AG04450 (cell line): ENCODE data around the gene AMBRA1. TPM values are rescaled to one million over a fixed set of nuclear protein-coding genes. Genes with fewer than 3 reads are reported as not detected.

ENCODE experiments used
- CTCF ChIA-PET: fragments of 300-600, 350-600 bp; formaldehyde crosslinking; extraction: SDS; loops from one replicate; lab custom pipeline; 2022; ENCODE audit warnings: antibody characterized with exemption, inconsistent platforms; lab: Charles Lee
- POLR2A ChIA-PET: fragments of 350-600 bp; formaldehyde crosslinking; extraction: SDS; loops from one replicate; lab custom pipeline; 2021; ENCODE audit warnings: antibody characterized with exemption, inconsistent platforms; lab: Yijun Ruan, JAX
- DNase-seq: peaks from one replicate; pipeline ENCODE4 v3.0.0-alpha.2; 2011; ENCODE audit warnings: low read depth, low spot score
- H3K27ac ChIP-seq: one replicate; pipeline ENCODE4 v1.5.1; 2012; ENCODE audit warnings: low read depth, low read length, control low read depth
- H3K27me3 ChIP-seq: one replicate; pipeline ENCODE4 v1.6.0; 2012; ENCODE audit warnings: low read length; ENCODE audit not compliant: control insufficient read depth, insufficient read depth
- H3K4me3 ChIP-seq: 2 replicates; pipeline ENCODE4 v1.5.1; 2011; ENCODE audit warnings: mild to moderate bottlenecking, low read depth, low read length, control low read depth
- H3K9me3 ChIP-seq: 2 replicates; pipeline ENCODE4 v1.5.1; 2012; ENCODE audit warnings: low read length; ENCODE audit not compliant: control insufficient read depth, insufficient read depth
- polyA plus RNA-seq: library from polyadenylated mRNA; depleted of rRNA; stranded (reverse); fragments of >200 nt; gene quantifications from 2 replicates; pipeline ENCODE4 v1.2.3, GENCODE V29; 2011
- TF ChIP-seq, protein P1 (sequence below): IDR thresholded peaks from 2 replicates; pipeline ENCODE4 v1.5.1; 2011; ENCODE audit warnings: low read depth, low read length, control low read depth, inconsistent platforms

The AMBRA1 gene
- polyA plus RNA-seq, 1 experiment = 12.8 TPM

GRCh38 chr11:46633291-46634217 is 39.7 kb upstream of the AMBRA1 start:
- Histone ChIP-seq H3K27ac (no peak overlapping the region), H3K27me3 (no peaks in the 10 kb centered on the region), H3K9me3 (no peaks in the 10 kb centered on the region), H3K4me3 (no peak overlapping the region)
- no peak for DNase-seq
- CTCF ChIA-PET = interaction anchor here (0.6 to 0.7 kb wide), 2 partner anchors 8 to 1617 kb away, joined by 3 to 5 read pairs; no protein-coding TSS in a partner anchor
- TF ChIP-seq, protein P1, sequence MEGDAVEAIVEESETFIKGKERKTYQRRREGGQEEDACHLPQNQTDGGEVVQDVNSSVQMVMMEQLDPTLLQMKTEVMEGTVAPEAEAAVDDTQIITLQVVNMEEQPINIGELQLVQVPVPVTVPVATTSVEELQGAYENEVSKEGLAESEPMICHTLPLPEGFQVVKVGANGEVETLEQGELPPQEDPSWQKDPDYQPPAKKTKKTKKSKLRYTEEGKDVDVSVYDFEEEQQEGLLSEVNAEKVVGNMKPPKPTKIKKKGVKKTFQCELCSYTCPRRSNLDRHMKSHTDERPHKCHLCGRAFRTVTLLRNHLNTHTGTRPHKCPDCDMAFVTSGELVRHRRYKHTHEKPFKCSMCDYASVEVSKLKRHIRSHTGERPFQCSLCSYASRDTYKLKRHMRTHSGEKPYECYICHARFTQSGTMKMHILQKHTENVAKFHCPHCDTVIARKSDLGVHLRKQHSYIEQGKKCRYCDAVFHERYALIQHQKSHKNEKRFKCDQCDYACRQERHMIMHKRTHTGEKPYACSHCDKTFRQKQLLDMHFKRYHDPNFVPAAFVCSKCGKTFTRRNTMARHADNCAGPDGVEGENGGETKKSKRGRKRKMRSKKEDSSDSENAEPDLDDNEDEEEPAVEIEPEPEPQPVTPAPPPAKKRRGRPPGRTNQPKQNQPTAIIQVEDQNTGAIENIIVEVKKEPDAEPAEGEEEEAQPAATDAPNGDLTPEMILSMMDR = no peak
- POLR2A ChIA-PET = no interaction called here

GRCh38 chr11:46632502-46632901 is 38.7 kb upstream of the AMBRA1 start:
- no peak overlapping the region for H3K27ac ChIP-seq
- ChIA-PET POLR2A (interaction anchor here (0.8 kb wide), 1 partner anchor 17 kb away, joined by 3 read pairs; no protein-coding TSS in a partner anchor), CTCF (interaction anchor here (1.0 kb wide), 1 partner anchor 15 kb away, joined by 3 read pairs; the partner anchor contains the start of gene ATG13)
- no peak overlapping the region for H3K4me3 ChIP-seq
- no peaks in the 10 kb centered on the region for H3K9me3 ChIP-seq
- H3K27me3 ChIP-seq = no peaks in the 10 kb centered on the region
- no peak for DNase-seq
- TF ChIP-seq, protein P1 = no peak

DNA sequence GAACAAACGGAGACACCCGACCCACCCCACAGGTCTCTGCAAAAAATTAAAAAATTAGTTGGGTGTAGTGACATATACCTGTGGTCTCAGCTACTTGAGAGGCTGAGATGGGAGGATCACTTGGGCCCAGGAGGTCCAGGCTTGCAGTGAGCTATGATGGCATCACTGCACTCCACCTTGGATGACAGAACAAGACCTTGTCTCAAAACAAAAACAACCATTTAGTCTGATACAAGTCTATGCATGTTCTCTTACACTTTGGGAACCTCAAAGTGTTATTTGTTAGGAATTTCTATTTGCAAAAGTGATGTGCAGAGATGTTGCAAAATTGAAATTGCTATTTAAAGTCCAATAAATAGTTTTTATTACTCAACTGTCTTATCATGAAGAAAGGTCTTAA is 37.9 kb upstream of the AMBRA1 start:
- CTCF ChIA-PET = interaction anchor here (0.6 to 1.2 kb wide), 4 partner anchors 13 to 15 kb away, joined by 3 to 4 read pairs (median 3); partner anchors contain the start of genes ATG13 and HARBI1
- no peak for DNase-seq
- POLR2A ChIA-PET = no interaction called here
- H3K4me3 ChIP-seq = no peak overlapping the region
- TF ChIP-seq, protein P1 = no peak
- no peaks in the 10 kb centered on the region for H3K27me3 ChIP-seq
- H3K27ac ChIP-seq = no peak overlapping the region
- no peaks in the 10 kb centered on the region for H3K9me3 ChIP-seq

DNA sequence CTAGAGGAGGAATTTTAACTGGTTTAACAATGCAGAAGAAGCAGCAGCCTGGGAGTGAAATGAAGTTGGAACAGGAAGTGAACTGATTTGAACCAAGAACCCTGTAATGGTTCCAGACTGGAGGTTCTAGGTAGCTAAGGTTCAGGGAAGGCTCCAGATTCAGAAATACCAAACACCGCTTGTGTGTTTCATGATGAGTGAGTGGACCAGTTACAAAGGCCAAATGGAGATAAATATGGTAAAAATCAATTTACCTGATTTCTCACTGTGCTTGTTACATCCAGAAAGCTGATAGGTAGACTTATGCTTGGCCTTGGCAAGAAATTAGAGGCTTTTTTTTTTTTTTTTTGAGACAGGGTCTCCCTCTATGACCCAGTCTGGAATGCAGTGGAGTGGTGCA is 36.4 kb upstream of the AMBRA1 start:
- CTCF ChIA-PET = interaction anchor here (0.7 to 1.9 kb wide), 2 partner anchors 12 to 241 kb away, joined by 3 to 9 read pairs; partner anchors contain the start of genes ATG13 and HARBI1
- POLR2A ChIA-PET = interaction anchor here (0.6 kb wide), 1 partner anchor 18 kb away, joined by 6 read pairs; no protein-coding TSS in a partner anchor
- no peak overlapping the region for H3K4me3 ChIP-seq
- no peaks in the 10 kb centered on the region for H3K27me3 ChIP-seq
- TF ChIP-seq, protein P1 = no peak
- no peak for DNase-seq
- H3K9me3 ChIP-seq = no peaks in the 10 kb centered on the region
- no peak overlapping the region for H3K27ac ChIP-seq
